Measurements from ENCODE around the gene FYTTD1. TPM values are rescaled to one million over a fixed set of nuclear protein-coding genes. Genes with fewer than 3 reads are reported as not detected.

FYTTD1 gene
- total RNA-seq, 2 experiments from 2014 or later, result 38.0 to 48.8 TPM

- H3K9me3 Mint-ChIP-seq, result no peaks in the 10 kb centered on the region
- no peak overlapping the region for H3K27ac Mint-ChIP-seq
- POLR2A ChIA-PET, result no interaction called here
- peaks cover 10% of the 10 kb centered on the region for H3K36me3 Mint-ChIP-seq
- H3K4me3 Mint-ChIP-seq, result no peak overlapping the region
- DNase-seq (no peak), ATAC-seq (ENCODE audit: low read depth) (no peak)
- no peaks in the 10 kb centered on the region for H3K27me3 Mint-ChIP-seq
- H3K4me1 Mint-ChIP-seq, result peaks cover 21% of the 10 kb centered on the region
Observed at GRCh38 chr3:197789309-197789708, 39.6 kb downstream of the FYTTD1 start.

DNA sequence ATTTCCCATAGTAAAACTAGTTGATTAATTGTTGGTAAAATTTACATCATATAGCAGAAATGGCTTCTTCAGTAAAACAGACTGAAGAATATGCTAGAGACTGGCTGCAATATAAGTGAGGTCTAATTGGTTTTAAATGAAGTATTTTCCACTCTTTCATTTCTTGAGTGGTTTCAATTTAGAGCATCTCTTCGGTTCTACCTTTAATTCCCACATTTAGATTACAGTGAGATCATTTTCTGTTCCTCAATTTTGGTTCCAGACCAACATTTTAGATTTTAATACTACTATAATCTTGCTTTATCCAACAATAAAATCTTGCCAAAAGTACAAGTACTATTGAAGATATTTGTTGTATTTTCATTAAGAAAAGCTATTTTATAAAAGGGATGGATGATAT lies 40.4 kb downstream of the FYTTD1 start:
- Mint-ChIP-seq H3K27ac (peak overlapping the region; percentile 99), H3K36me3 (peaks cover 9% of the 10 kb centered on the region), H3K9me3 (no peaks in the 10 kb centered on the region), H3K4me3 (peak overlapping the region; percentile 97), H3K4me1 (peaks cover 21% of the 10 kb centered on the region), H3K27me3 (no peaks in the 10 kb centered on the region)
- no peak for ATAC-seq (ENCODE audit: low read depth)
- POLR2A ChIA-PET, result no interaction called here
- DNase-seq, result no peak

GRCh38 chr3:197791113-197791891 lies 41.6 kb downstream of the FYTTD1 start, which contains the start of gene LRCH3:
Gene LRCH3 (plus strand): TSS chr3:197791254. CDS start chr3:197791279, 25 bp downstream.
- peak; percentile 74 for ATAC-seq (ENCODE audit: low read depth)
- DNase-seq, result peak; percentile 93

GRCh38 chr3:197791892-197792647 lies 42.4 kb downstream of the FYTTD1 start:
- Mint-ChIP-seq H3K27ac (peak overlapping the region; percentile 99), H3K9me3 (no peaks in the 10 kb centered on the region), H3K36me3 (peaks cover 9% of the 10 kb centered on the region), H3K27me3 (no peaks in the 10 kb centered on the region), H3K4me3 (peak overlapping the region; percentile 97), H3K4me1 (peaks cover 27% of the 10 kb centered on the region)
- peak; percentile 38 for ATAC-seq (ENCODE audit: low read depth)
- POLR2A ChIA-PET, result interaction anchor here (0.5 to 1.7 kb wide), 8 partner anchors 9 to 79 kb away, joined by 3 to 13 read pairs (median 8); partner anchors contain the start of gene FYTTD1
- no peak for DNase-seq

More at GRCh38 chr3:197791113-197791891, 41.6 kb downstream of the FYTTD1 start, which contains the start of gene LRCH3:
- H3K9me3 Mint-ChIP-seq, result no peaks in the 10 kb centered on the region
- H3K27me3 Mint-ChIP-seq, result no peaks in the 10 kb centered on the region
- H3K4me1 Mint-ChIP-seq, result peaks cover 26% of the 10 kb centered on the region
- peaks cover 9% of the 10 kb centered on the region for H3K36me3 Mint-ChIP-seq
- POLR2A ChIA-PET, result interaction anchor here (0.5 to 1.7 kb wide), 12 partner anchors 9 to 79 kb away, joined by 3 to 13 read pairs (median 4); partner anchors contain the start of genes FYTTD1 and RUBCN
- H3K27ac Mint-ChIP-seq, result peak within 1 kb of the TSS; percentile 99
- peak within 1 kb of the TSS; percentile 97 for H3K4me3 Mint-ChIP-seq

GRCh38 chr3:197793247-197793646 lies 43.6 kb downstream of the FYTTD1 start:
- Mint-ChIP-seq H3K36me3 (peaks cover 3% of the 10 kb centered on the region), H3K4me1 (peaks cover 33% of the 10 kb centered on the region), H3K27ac (peak overlapping the region; percentile 63), H3K9me3 (no peaks in the 10 kb centered on the region), H3K4me3 (peak overlapping the region; percentile 71), H3K27me3 (no peaks in the 10 kb centered on the region)
- POLR2A ChIA-PET, result interaction anchor here (0.8 to 1.0 kb wide), 2 partner anchors 54 to 57 kb away, joined by 3 read pairs; no protein-coding TSS in a partner anchor
- peak; percentile 53 for ATAC-seq (ENCODE audit: low read depth)
- no peak for DNase-seq

- H3K4me1 Mint-ChIP-seq, result peaks cover 39% of the 10 kb centered on the region
- POLR2A ChIA-PET, result interaction anchor here (0.8 kb wide), 1 partner anchor 58 kb away, joined by 3 read pairs; no protein-coding TSS in a partner anchor
- ATAC-seq (ENCODE audit: low read depth), result no peak
- H3K27me3 Mint-ChIP-seq, result no peaks in the 10 kb centered on the region
- H3K36me3 Mint-ChIP-seq, result peaks cover 6% of the 10 kb centered on the region
- no peaks in the 10 kb centered on the region for H3K9me3 Mint-ChIP-seq
- DNase-seq, result no peak
- H3K27ac Mint-ChIP-seq, result no peak overlapping the region
- no peak overlapping the region for H3K4me3 Mint-ChIP-seq
Observed at GRCh38 chr3:197794115-197794514, 44.4 kb downstream of the FYTTD1 start.

DNA sequence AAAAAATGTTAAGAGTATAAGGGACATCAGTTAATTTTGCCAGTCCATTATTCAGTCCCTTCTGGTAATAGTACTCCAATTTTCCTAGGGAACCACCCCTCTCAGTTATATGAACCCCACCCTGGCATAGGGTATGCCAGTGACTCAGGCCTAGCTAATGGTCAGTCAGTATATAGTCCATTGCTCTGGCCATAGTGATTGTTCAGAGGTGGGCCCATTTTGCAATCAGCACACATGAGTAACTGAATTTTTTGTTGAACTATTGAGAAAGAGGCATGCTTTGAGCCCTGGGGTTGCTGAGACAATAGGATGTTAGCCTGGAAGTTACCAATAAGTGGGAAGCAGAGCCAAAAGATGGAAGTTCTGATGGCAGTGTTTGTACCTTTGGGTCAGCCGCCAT lies 45.5 kb downstream of the FYTTD1 start:
- Mint-ChIP-seq H3K27ac (no peak overlapping the region), H3K36me3 (peaks cover 6% of the 10 kb centered on the region), H3K4me1 (peaks cover 39% of the 10 kb centered on the region), H3K9me3 (no peaks in the 10 kb centered on the region), H3K27me3 (no peaks in the 10 kb centered on the region), H3K4me3 (no peak overlapping the region)
- ATAC-seq (ENCODE audit: low read depth), result no peak
- POLR2A ChIA-PET, result no interaction called here
- no peak for DNase-seq

- H3K4me1 Mint-ChIP-seq, result peaks cover 42% of the 10 kb centered on the region
- POLR2A ChIA-PET, result interaction anchor here (1.2 kb wide), 1 partner anchor 13 kb away, joined by 3 read pairs; no protein-coding TSS in a partner anchor
- no peak overlapping the region for H3K27ac Mint-ChIP-seq
- no peaks in the 10 kb centered on the region for H3K9me3 Mint-ChIP-seq
- H3K36me3 Mint-ChIP-seq, result peaks cover 7% of the 10 kb centered on the region
- ATAC-seq (ENCODE audit: low read depth) (no peak), DNase-seq (no peak)
- H3K27me3 Mint-ChIP-seq, result no peaks in the 10 kb centered on the region
- H3K4me3 Mint-ChIP-seq, result no peak overlapping the region
Observed at GRCh38 chr3:197796087-197796486, 46.4 kb downstream of the FYTTD1 start.

GRCh38 chr3:197798863-197799262 lies 49.2 kb downstream of the FYTTD1 start:
- no peak for ATAC-seq (ENCODE audit: low read depth)
- peaks cover 53% of the 10 kb centered on the region for H3K4me1 Mint-ChIP-seq
- H3K27ac Mint-ChIP-seq, result no peak overlapping the region
- H3K9me3 Mint-ChIP-seq, result no peaks in the 10 kb centered on the region
- no peaks in the 10 kb centered on the region for H3K27me3 Mint-ChIP-seq
- no peak overlapping the region for H3K4me3 Mint-ChIP-seq
- DNase-seq, result no peak
- H3K36me3 Mint-ChIP-seq, result peaks cover 5% of the 10 kb centered on the region
- POLR2A ChIA-PET, result no interaction called here

DNA sequence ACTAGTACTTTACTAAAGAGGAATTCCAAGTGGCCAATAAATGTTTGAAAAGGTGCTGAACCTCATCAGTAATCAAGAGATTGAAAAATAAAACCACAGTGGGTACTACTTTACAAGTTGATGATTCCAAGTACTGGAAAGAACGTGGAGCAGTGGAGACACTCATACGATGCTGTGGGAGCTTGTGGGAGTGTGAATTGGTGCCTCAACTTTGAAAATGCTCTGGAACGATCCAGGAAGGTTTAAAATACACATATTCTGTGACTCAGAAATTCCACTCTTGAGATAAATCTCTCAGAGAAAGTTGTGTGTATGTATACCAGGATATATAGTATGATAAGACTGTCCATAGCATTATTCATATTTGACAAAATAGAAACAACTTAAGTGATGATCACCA lies 50.7 kb downstream of the FYTTD1 start:
- ATAC-seq (ENCODE audit: low read depth) (no peak), DNase-seq (no peak)
- POLR2A ChIA-PET, result interaction anchor here (1.7 kb wide), 1 partner anchor 9 kb away, joined by 10 read pairs; the partner anchor contains the start of gene LRCH3
- H3K9me3 Mint-ChIP-seq, result no peaks in the 10 kb centered on the region
- H3K27ac Mint-ChIP-seq, result no peak overlapping the region
- H3K27me3 Mint-ChIP-seq, result no peaks in the 10 kb centered on the region
- H3K36me3 Mint-ChIP-seq, result peaks cover 5% of the 10 kb centered on the region
- no peak overlapping the region for H3K4me3 Mint-ChIP-seq
- peaks cover 49% of the 10 kb centered on the region for H3K4me1 Mint-ChIP-seq

GRCh38 chr3:197801891-197802778 lies 52.5 kb downstream of the FYTTD1 start:
- H3K36me3 Mint-ChIP-seq, result peaks cover 5% of the 10 kb centered on the region
- peaks cover 42% of the 10 kb centered on the region for H3K4me1 Mint-ChIP-seq
- POLR2A ChIA-PET, result interaction anchor here (1.3 to 1.7 kb wide), 2 partner anchors 11 kb away, joined by 3 to 10 read pairs; partner anchors contain the start of gene LRCH3
- peak overlapping the region; percentile 78 for H3K27ac Mint-ChIP-seq
- H3K9me3 Mint-ChIP-seq, result no peaks in the 10 kb centered on the region
- DNase-seq (no peak), ATAC-seq (ENCODE audit: low read depth) (peak; percentile 77)
- peak overlapping the region; percentile 60 for H3K4me3 Mint-ChIP-seq
- no peaks in the 10 kb centered on the region for H3K27me3 Mint-ChIP-seq

GRCh38 chr3:197802779-197803459 lies 53.2 kb downstream of the FYTTD1 start:
- DNase-seq, result no peak
- H3K4me3 Mint-ChIP-seq, result no peak overlapping the region
- H3K27me3 Mint-ChIP-seq, result no peaks in the 10 kb centered on the region
- no peaks in the 10 kb centered on the region for H3K9me3 Mint-ChIP-seq
- ATAC-seq (ENCODE audit: low read depth), result no peak
- H3K27ac Mint-ChIP-seq, result no peak overlapping the region
- H3K4me1 Mint-ChIP-seq, result peaks cover 43% of the 10 kb centered on the region
- peaks cover 9% of the 10 kb centered on the region for H3K36me3 Mint-ChIP-seq
- POLR2A ChIA-PET, result interaction anchor here (1.3 kb wide), 1 partner anchor 12 kb away, joined by 3 read pairs; the partner anchor contains the start of gene LRCH3

All from activated naive CD8-positive, alpha-beta T cell treated with anti-CD3 and anti-CD28 coated beads, Interleukin-2, amount 10 ng/mL, durations not matched to agents 7 days and 5 days (primary cell).